NT2/D1 (cell line): ENCODE results near the gene FKRP.

Experiments used
- SUZ12 ChIP-seq: IDR thresholded peaks from 2 replicates; pipeline ENCODE4 v1.6.1; 2011; ENCODE audit not compliant: insufficient read length, insufficient read depth; ENCODE audit errors: extremely low read depth
- YY1 ChIP-seq: IDR thresholded peaks from 2 replicates; pipeline ENCODE4 v1.6.1; 2011; ENCODE audit not compliant: insufficient read length, insufficient read depth

GRCh38 chr19:46787331-46788261 is 41.7 kb downstream of the FKRP start:
- TF ChIP-seq YY1 (no peak), SUZ12 (no peak)
